Esophagus muscularis mucosa (tissue), 4 donors: ENCODE results near the gene LCORL.

ENCODE experiments used
- CTCF ChIP-seq, 3 experiments: fragments of 200-600 bp in 2 of 3; fragments of 450-650 bp in 1 of 3; sonication (generic) in 2 of 3; IDR thresholded peaks; one replicate each; pipeline ENCODE4 v1.5.1; 2017 to 2019; ENCODE audit warnings: antibody characterized with exemption in 3 of 3, mild to moderate bottlenecking in 2 of 3, moderate library complexity in 1 of 3
- EP300 ChIP-seq: sonication (generic); formaldehyde crosslinking; IDR thresholded peaks from one replicate; pipeline ENCODE4 v1.6.1; 2017; ENCODE audit warnings: antibody characterized with exemption
- POLR2A ChIP-seq: fragments of 450-650 bp; IDR thresholded peaks from one replicate; pipeline ENCODE4 v1.6.1; 2017; ENCODE audit warnings: antibody characterized with exemption, moderate library complexity, mild to moderate bottlenecking, low read depth
- POLR2AphosphoS5 ChIP-seq, 2 donors: sonication (generic); formaldehyde crosslinking; IDR thresholded peaks; one replicate each; pipeline ENCODE4 v1.6.1; 2017; ENCODE audit warnings: antibody characterized with exemption in 2 of 2

GRCh38 chr4:17816142-17816541, 205.4 kb downstream of the LCORL start:
- TF ChIP-seq CTCF (IDR thresholded peaks at IDR 0.05), result no peak
- no peak for TF ChIP-seq POLR2AphosphoS5 (IDR thresholded peaks at IDR 0.05)
- TF ChIP-seq POLR2A, result no peak
- TF ChIP-seq EP300, result no peak
